Omental fat pad (tissue), 4 donors: ENCODE results near the gene CCDC197. TPM values are rescaled to one million over a fixed set of nuclear protein-coding genes. Genes with fewer than 3 reads are reported as not detected.

Experiments used
- ATAC-seq: fragments of 150-250 bp; one replicate; pipeline ENCODE4 v1.9.1; 2016; ENCODE audit warnings: mild to moderate bottlenecking, moderate library complexity; ENCODE audit not compliant: low FRiP score
- DNase-seq: peaks from one replicate; pipeline ENCODE4 v3.0.0-alpha.2; 2019; ENCODE audit warnings: low spot score
- CTCF ChIP-seq, 3 donors: fragments of 450-650 bp; IDR thresholded peaks; one replicate each; pipeline ENCODE4 v1.5.1; 2016 to 2017; ENCODE audit warnings: antibody characterized with exemption in 3 of 3, mild to moderate bottlenecking in 3 of 3, moderate library complexity in 2 of 3
- total RNA-seq, 4 donors: library from RNA; depleted of rRNA; stranded (reverse); fragments of >200 nt; gene quantifications; one replicate each; pipeline ENCODE4 v1.1.0, GENCODE V29; 2016

CCDC197 gene
- total RNA-seq, 4 donors from 2014 or later: not detected

GRCh38 chr14:93973607-93974006, 23.5 kb upstream of the CCDC197 start:
- DNase-seq: no peak
- ATAC-seq: no peak
- TF ChIP-seq CTCF (IDR thresholded peaks at IDR 0.05): no peak

GRCh38 chr14:93974299-93974698, 22.8 kb upstream of the CCDC197 start:
- no peak for TF ChIP-seq CTCF (IDR thresholded peaks at IDR 0.05)
- DNase-seq (no peak), ATAC-seq (no peak)

- no peak for DNase-seq
- TF ChIP-seq CTCF (IDR thresholded peaks at IDR 0.05): no peak
- no peak for ATAC-seq
These were observed 22.3 kb upstream of the CCDC197 start for GRCh38 chr14:93974833-93975232.

GRCh38 chr14:93975791-93976476, 21.2 kb upstream of the CCDC197 start:
- TF ChIP-seq CTCF (IDR thresholded peaks at IDR 0.05): no peak
- DNase-seq: no peak
- ATAC-seq: no peak

GRCh38 chr14:93976477-93977057, 20.5 kb upstream of the CCDC197 start, which contains the start of gene ASB2:
ASB2 (minus strand) TSS chr14:93976570; CDS start chr14:93964539, 12,031 bp downstream.
- ATAC-seq: no peak
- TF ChIP-seq CTCF (IDR thresholded peaks at IDR 0.05): no peak
- DNase-seq: no peak

GRCh38 chr14:93977171-93977570, 19.9 kb upstream of the CCDC197 start:
- no peak for DNase-seq
- ATAC-seq: no peak
- no peak for TF ChIP-seq CTCF (IDR thresholded peaks at IDR 0.05)
